NCI-H2107 (cell line): ENCODE measurements around the gene HBM.
"Not testable (repeated sequence)": the region's sequence is repeated elsewhere in the genome, so short reads cannot be mapped to it uniquely, and the experiment has no call there.

Experiments used
- DNase-seq: peaks from one replicate; lab custom pipeline; 2025; lab: John Stamatoyannopoulos, UW

Gene HBM

DNA sequence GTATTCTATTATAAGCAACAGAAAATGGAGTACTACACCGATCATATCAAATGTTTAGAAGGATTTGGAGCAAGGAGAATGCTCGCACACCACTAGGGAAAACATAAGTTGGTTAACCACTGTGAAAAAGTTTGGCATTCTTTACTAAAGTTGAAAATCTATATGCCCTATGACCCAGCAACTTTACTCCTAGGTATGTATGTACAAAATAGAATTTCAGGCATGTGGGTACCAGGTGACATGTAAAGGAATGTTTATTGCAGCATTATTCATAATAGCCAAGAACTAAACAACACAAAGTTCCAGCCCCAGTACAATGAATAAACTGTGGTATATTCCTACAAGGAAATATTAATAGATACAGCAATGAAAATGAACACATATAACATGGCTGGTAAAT, 19.1 kb upstream of the HBM start:
- no peak for DNase-seq

DNA sequence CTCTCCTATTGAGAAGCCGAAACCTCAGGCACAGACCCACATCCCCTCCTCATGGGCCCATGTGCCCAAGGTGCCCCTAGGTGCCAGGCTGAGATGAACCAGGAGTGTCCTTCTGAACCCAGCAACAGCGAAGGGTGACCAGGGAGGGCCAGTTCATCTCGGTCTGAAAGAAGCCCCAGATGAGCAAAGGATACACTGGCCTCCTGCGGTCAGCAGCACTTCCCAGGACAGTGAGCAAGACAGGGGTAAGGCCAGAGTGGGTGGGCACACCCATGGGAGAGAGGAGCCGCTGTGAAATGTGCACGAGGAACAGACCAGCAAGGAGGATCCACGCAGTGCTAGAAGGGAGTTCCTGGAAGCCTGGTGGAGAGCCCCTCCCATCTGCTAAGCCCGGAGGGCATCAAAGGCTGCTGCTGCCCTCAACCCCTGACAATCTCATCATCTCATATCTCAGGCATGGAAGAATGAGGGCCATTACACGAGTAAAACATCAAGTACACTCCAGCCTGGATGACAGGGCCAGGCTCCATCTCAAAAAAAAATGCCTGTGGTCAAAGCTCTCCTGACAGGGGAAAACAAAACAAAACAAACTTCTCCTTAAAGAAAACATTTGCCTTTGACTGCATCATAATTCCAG, 16.6 kb upstream of the HBM start:
- DNase-seq = no peak

DNA sequence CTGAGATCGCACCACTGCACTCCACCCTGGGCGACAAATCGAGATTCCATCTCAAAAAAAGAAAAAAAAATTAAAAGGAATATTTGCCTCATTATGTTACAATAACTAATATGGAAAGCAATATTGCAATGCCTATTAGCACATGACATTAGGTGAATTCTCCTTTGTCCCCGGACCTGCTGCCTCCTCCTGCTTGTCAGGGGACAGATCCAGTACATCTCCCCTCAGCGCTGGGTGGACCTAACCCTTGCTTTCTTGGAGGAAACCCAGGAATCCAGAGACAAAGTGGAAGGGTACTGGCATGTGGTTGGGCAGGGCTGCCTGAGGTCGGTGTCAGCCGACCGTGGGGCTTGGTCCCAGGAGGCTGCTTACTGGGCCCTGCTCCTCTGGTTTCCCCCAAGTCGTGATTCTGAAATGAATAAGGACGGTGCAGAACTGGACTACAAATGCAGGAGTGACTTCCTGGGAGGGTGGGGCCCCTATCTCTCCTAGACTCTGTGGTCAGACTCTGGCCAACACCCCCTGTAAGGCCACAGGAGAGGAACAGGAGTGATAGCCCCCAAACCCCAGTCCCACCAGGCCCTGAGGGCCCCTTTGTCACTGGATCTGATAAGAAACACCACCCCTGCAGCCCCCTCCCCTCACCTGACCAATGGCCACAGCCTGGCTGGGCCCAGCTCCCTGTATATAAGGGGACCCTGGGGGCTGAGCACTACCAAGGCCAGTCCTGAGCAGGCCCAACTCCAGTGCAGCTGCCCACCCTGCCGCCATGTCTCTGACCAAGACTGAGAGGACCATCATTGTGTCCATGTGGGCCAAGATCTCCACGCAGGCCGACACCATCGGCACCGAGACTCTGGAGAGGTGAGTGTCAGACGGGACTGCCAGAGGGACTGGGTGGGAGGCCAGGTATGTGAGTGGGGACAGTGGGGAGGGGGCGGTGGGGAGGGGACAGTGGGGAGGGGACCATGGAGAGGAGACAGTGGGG, 13.3 kb upstream of the HBM start, which contains the start of gene HBZ:
TSS of gene HBZ (plus strand) at position 504 of the 988 bp plus-strand sequence. CDS start at position 770, 266 bp downstream.
- no peak for DNase-seq

DNA sequence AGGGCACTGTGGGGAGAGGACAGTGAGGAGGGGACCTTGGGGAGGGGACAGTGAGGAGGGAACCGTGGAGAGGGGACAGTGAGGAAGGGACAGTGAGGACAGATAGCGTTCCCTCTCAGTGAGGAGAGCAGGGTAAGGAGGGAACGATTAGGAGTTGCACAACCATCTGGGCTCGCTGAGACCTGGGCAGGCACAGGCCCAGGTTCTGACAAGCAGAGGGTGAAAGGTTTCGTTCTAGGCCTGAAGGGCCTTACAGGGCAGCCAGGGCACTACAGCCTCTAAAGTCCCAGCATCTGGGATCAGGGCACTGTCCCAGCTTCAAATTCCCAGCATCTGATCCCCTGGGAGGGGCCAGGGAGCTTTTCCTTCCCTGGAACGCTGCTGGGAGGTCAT, 12.7 kb upstream of the HBM start:
- DNase-seq = not testable (repeated sequence)

DNA sequence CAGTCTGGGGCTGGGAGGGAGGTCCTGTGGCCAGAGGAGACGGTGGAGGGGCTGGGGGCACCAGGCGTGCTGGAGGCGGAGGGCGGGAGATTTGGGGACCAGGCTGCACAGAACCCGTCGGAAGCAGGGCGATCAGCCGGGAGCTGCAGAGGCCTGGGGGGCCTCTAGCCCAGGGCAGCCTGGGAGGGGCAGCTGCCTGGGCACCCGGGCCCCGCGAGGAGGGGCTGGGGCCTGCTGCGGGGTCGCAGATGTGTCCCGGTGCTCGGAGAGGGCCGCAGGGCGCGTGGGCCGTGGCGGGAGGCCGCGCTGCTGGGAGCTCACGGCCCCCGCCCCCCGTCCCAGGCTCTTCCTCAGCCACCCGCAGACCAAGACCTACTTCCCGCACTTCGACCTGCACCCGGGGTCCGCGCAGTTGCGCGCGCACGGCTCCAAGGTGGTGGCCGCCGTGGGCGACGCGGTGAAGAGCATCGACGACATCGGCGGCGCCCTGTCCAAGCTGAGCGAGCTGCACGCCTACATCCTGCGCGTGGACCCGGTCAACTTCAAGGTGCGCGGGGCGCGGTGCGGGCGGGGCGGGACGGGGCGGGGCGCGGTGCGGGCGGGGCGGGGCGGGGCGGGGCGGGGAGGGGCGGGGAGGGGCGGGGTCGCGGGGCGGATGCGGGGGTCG, 12.1 kb upstream of the HBM start:
- DNase-seq = not testable (repeated sequence)

DNA sequence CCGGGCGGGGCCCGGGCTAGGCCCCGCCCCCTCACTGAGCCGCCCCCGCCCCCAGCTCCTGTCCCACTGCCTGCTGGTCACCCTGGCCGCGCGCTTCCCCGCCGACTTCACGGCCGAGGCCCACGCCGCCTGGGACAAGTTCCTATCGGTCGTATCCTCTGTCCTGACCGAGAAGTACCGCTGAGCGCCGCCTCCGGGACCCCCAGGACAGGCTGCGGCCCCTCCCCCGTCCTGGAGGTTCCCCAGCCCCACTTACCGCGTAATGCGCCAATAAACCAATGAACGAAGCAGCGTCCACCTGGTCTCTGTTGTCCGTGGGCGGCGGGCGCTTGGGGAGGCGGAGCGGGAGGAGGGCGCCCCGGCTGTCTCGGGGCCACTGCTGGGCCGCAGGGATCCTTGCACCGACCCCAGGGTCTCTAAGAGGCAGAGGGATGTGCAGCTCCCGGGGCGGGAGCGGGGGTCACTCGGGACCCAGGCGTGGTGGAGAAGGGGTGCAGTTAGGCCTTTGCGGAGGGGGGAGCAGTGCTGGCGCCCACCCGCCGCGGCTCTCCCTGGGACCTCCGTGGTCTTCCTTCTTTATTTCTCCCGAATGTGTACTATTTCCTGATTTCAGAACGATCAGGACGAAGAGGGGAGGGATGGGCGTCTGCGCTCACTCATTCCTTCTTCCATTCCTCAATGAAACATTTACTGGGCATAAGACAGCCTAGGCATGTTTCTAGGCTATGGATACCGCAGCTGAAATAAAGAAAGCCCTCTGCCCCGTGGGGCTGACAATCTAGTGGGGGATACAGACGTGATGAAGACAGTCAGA, 11.4 kb upstream of the HBM start:
- no peak for DNase-seq

DNA sequence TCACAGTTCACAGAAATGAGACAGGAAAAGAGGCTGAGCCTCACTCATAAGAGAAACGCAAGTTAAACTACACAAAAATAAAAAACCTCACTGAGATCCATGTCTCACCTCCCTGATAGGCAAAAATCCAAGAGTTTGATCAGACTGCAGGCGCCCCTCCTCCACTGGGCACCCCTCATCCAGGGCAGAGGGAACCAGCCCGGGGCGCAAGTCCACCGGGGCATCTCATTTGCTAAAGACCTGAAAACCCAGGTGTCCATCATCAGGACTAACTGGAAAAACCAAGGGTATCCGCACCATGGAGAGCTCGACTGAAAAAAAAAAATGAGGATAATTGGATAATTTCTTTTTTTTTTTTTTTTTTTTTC, 10.8 kb upstream of the HBM start:
- no peak for DNase-seq

DNA sequence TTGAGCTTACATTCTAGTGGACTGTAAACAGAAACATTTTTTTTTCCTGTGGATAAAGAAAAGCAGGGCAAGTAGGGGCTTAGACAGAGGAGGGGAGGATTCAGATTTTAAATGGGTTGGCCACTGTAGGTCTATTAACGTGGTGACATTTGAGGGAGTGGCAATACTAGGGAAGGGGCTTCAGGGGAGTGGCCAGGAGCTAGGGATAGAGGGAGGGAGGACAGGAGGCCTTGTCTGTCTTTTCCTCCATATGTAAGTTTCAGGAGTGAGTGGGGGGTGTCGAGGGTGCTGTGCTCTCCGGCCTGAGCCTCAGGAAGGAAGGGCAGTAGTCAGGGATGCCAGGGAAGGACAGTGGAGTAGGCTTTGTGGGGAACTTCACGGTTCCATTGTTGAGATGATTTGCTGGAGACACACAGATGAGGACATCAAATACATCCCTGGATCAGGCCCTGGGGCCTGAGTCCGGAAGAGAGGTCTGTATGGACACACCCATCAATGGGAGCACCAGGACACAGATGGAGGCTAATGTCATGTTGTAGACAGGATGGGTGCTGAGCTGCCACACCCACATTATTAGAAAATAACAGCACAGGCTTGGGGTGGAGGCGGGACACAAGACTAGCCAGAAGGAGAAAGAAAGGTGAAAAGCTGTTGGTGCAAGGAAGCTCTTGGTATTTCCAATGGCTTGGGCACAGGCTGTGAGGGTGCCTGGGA, 6.5 kb upstream of the HBM start:
- DNase-seq = no peak

DNA sequence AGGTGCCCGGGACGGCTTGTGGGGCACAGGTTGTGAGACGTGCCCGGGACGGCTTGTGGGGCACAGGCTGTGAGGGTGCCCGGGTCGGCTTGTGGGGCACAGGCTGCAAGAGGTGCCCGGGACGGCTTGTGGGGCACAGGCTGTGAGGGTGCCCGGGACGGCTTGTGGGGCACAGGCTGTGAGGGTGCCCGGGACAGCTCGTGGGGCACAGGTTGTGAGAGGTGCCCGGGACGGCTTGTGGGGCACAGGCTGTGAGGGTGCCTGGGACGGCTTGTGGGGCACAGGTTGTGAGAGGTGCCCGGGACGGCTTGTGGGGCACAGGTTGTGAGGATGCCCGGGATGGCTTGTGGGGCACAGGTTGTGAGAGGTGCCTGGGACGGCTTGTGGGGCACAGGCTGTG, 5.5 kb upstream of the HBM start:
- not testable (repeated sequence) for DNase-seq

DNA sequence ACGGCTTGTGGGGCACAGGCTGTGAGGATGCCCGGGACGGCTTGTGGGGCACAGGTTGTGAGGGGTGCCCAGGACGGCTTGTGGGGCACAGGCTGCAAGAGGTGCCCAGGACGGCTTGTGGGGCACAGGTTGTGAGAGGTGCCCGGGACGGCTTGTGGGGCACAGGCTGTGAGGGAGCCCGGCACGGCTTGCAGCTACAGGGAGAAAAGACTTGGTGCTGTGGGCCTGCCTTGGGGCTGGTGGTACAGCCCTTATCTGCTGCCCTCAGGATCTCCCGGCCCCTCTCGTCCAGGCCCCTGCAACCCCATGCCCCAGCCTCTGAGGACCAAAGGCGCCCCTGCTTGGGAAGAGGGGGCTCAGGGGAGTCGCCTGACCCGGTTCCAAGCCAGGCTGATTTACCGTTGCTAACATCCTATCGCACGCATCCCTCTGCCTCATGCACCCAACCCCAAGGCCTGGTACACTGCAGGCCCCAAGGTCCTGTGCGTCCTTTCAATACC, 5.0 kb upstream of the HBM start:
- DNase-seq = no peak

DNA sequence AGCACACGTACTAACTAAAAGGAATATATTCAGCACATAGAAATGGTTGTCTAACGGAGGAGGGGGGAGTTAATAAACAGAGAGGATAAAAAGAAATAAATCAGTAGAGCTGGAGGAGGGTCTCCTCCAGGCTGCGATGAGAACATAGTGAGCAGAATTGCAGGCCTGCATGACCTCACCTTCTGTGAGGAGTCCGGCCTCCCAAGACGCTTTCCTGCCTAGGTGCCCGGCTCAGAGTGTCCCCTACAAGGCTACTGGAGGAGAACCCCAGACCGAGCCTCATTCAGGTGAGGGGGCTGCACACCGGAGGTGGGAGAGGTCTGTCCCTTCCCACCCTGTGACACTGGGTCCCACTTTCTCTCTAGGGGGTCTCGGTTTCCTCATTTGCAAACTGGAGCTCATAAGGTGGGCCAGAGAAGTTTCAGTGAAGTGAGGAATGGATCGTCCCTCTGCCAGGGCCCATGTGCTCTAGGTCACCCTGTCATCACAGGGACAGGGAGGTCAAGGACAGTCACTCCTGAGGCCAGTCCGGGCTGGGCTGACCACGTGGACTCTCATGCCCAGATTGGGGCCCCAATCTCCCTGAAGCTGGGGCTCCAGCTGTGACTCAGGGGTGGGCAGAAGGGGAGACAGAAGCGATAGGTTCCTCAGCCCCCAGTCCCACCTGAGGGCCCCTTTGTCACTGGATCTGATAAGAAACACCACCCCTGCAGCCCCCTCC, 3.3 kb upstream of the HBM start:
- DNase-seq = no peak

DNA sequence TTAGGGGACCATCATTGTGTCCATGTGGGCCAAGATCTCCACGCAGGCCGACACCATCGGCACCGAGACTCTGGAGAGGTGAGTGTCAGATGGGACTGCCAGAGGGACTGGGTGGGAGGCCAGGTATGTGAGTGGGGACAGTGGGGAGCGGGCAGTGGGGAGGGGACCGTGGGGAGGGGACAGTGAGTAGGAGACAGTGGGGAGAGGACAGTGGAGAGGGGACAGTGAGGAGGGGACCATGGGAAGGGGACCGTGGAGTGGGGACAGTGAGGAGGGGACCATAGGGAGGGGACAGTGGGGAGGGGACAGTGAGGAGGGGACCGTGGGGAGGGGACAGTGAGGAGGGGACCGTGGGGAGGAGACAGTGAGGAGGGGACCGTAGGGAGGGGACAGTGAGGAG, 2.6 kb upstream of the HBM start:
- DNase-seq = not testable (repeated sequence)

DNA sequence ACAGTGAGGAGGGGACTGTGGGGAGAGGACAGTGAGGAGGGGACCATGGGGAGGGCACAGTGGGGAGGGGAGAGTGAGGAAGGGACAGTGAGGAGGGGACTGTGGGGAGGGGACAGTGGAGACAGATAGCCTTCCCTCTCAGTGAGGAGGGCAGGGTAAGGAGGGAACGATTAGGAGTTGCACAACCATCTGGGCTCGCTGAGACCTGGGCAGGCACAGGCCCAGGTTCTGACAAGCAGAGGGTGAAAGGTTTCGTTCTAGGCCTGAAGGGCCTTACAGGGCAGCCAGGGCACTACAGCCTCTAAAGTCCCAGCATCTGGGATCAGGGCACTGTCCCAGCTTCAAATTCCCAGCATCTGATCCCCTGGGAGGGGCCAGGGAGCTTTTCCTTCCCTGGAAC, 2.1 kb upstream of the HBM start:
- not testable (repeated sequence) for DNase-seq

DNA sequence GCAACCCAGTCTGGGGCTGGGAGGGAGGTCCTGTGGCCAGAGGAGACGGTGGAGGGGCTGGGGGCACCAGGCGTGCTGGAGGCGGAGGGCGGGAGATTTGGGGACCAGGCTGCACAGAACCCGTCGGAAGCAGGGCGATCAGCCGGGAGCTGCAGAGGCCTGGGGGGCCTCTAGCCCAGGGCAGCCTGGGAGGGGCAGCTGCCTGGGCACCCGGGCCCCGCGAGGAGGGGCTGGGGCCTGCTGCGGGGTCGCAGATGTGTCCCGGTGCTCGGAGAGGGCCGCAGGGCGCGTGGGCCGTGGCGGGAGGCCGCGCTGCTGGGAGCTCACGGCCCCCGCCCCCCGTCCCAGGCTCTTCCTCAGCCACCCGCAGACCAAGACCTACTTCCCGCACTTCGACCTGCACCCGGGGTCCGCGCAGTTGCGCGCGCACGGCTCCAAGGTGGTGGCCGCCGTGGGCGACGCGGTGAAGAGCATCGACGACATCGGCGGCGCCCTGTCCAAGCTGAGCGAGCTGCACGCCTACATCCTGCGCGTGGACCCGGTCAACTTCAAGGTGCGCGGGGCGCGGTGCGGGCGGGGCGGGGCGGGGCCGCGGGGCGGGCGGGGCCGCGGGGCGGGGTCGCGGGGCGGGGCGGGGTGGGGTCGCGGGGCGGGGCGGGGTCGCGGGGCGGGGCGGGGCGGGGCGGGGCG, 1.5 kb upstream of the HBM start:
- DNase-seq = not testable (repeated sequence)

DNA sequence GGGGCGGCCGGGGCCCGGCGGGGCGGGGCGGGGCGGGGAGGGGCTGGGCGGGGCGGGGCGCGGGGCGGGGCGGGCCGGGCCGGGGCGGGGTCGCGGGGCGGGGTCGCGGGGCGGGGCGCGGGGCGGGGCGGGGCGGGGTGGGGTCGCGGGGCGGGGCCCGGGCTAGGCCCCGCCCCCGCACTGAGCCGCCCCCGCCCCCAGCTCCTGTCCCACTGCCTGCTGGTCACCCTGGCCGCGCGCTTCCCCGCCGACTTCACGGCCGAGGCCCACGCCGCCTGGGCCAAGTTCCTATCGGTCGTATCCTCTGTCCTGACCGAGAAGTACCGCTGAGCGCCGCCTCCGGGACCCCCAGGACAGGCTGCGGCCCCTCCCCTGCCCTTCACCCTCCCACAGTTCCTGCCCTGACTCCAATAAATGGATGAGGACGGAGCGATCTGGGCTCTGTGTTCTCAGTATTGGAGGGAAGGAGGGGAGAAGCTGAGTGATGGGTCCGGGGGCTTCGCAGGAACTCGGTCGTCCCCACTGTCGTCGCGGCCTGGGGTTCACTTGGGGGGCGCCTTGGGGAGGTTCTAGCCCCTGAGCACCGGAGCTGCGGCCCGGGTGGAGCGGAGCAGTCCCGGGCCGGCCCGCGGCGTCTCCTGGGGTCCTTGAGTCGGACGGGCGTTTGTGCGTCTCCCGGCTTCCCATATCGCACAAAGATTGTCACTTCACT, 795 bp upstream of the HBM start:
- no peak for DNase-seq

DNA sequence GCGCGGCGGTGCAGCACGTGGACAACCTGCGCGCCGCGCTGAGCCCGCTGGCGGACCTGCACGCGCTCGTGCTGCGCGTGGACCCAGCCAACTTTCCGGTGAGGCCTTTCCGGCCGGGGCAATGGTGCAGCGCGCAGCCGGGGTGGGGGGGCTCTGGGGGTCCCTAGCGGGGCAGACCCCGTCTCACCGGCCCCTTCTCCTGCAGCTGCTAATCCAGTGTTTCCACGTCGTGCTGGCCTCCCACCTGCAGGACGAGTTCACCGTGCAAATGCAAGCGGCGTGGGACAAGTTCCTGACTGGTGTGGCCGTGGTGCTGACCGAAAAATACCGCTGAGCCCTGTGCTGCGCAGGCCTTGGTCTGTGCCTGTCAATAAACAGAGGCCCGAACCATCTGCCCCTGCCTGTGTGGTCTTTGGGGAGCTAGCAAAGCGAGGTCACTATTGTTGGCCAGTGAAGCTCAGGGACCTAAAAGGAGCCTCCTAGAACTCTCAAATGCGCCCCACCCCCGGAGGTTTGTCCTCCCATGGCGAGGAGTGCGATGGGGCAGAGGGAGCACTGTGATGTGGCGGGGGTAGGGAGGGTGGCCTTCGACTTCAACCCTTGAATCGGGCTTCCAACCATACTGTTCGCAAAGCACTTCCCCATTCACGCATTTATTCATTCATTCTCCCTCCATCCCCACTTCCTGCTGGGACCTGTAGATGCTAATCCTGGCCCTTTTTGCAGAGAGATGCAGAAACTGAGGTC, 770 bp downstream of the HBM start:
- DNase-seq = no peak

DNA sequence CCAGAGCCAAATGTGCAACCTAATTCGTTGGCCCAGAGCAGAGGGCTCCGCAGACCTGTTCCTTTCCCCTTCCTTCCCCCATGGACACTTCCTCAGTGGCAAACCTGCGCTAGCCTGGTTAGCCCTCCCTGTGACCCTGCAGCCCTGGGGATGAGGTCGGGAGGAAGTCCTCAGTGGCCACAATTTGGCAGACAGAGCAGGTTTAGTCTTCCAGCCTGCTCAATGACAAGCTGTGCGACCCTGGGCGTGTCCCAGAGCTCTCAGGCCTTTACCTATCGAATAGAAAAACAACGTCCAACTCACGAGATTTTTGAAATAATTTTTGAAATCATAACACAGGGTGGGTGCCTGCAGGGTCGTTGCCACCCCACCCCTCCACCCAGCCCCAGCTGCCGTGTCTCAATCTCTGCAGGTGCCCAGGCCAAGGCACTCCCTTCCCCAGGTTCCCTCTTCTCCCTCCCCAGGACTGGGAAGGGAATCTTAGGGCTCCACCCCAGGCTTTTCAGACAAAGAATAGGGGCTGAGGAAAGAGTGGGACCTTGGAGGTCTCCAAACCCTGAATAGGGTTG, 1.4 kb downstream of the HBM start:
- no peak for DNase-seq

DNA sequence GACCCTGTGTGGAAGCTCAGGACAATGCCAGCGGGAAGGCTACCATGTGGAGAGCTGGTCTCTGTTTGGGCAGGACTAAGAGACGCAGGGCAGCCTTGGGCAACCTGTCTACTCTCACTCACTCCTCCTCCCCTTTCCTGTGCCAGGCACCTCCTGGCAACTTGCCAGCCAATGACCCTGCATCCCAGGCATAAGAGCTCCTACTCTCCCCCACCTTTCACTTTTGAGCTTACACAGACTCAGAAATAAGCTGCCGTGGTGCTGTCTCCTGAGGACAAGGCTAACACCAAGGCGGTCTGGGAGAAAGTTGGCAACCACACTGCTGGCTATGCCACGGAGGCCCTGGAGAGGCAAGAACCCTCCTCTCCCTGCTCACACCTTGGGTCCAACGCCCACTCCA, 2.6 kb downstream of the HBM start:
- DNase-seq = no peak
